Measurements from ENCODE around the gene MLIP.
"Not testable (repeated sequence)": the region's sequence is repeated elsewhere in the genome, so short reads cannot be mapped to it uniquely, and the experiment has no call there.

Gene MLIP

DNA sequence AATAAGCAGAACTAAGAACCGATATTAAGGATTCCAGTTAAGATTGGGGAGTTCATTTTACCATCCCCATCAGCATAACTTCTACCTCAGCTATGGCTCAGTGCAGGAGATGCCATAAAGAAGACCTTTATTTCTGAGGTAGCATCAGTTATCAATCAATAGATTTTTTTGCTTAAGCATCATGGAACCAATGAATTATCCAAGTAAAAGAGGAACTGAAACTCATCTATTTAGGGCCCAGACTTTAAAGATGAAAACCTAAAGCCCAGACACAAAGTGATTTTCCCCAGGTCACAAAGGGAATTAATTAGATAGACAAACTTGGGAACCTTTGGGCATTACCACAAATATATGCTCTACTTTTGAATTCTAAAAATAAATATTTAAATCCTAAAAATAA is 137.8 kb downstream of the MLIP start:
- H3K4ac ChIP-seq (ENCODE audit: low read depth in 1 of 2, low read length in 2 of 2) = no peak overlapping the region
- no peak overlapping the region for H3K23ac ChIP-seq (ENCODE audit: low read length in 2 of 2)
- H2BK120ac ChIP-seq (ENCODE audit: low read depth, low read length) = no peak overlapping the region
- no CpG with 5 or more reads among the region's 1 CpG for WGBS
- no peak overlapping the region for H3K18ac ChIP-seq (ENCODE audit: low read depth in 1 of 2, low read length in 2 of 2)
- H2BK15ac ChIP-seq (ENCODE audit: low read depth, poor library complexity, severe bottlenecking) = no peak overlapping the region
- H3K27me3 ChIP-seq (ENCODE audit: control insufficient read depth in 1 of 2, insufficient read depth in 1 of 2, low read length in 2 of 2) = no peaks in the 10 kb centered on the region
- H2BK5ac ChIP-seq (ENCODE audit: low read depth, low read length, poor library complexity, severe bottlenecking) = no peak overlapping the region
- H4K91ac ChIP-seq (ENCODE audit: low read length) = no peak overlapping the region
- H3K9ac ChIP-seq (ENCODE audit: low read length) = no peak overlapping the region
- no peaks in the 10 kb centered on the region for H3K79me1 ChIP-seq (replicated peaks; ENCODE audit: low read length, poor library complexity, severe bottlenecking)
- H2AFZ ChIP-seq (ENCODE audit: low read depth, low read length) = no peak overlapping the region
- H3K27ac ChIP-seq (ENCODE audit: low read length, poor library complexity, severe bottlenecking) = no peak overlapping the region
- no peaks in the 10 kb centered on the region for H3K36me3 ChIP-seq (ENCODE audit: control insufficient read depth in 1 of 2, insufficient read depth in 2 of 2, low read depth in 1 of 2, low read length in 2 of 2)
- H2AK5ac ChIP-seq (ENCODE audit: low read length, severe bottlenecking) = no peak overlapping the region
- no peaks in the 10 kb centered on the region for H3K4me1 ChIP-seq (ENCODE audit: control insufficient read depth, insufficient read depth, low read depth, low read length)
- H3K9me3 ChIP-seq (ENCODE audit: control insufficient read depth, low read length) = no peaks in the 10 kb centered on the region
- H3K4me3 ChIP-seq (ENCODE audit: insufficient read depth in 1 of 2, low read depth in 1 of 2, low read length in 2 of 2) = no peak overlapping the region
- H4K8ac ChIP-seq (ENCODE audit: low read length) = no peak overlapping the region
- no peak for DNase-seq
- H3K4me2 ChIP-seq (ENCODE audit: low read length, poor library complexity, severe bottlenecking) = no peak overlapping the region
- no peak overlapping the region for H3K14ac ChIP-seq (ENCODE audit: low read length in 2 of 2)
- no peak overlapping the region for H2BK12ac ChIP-seq (ENCODE audit: low read length in 2 of 2)

DNA sequence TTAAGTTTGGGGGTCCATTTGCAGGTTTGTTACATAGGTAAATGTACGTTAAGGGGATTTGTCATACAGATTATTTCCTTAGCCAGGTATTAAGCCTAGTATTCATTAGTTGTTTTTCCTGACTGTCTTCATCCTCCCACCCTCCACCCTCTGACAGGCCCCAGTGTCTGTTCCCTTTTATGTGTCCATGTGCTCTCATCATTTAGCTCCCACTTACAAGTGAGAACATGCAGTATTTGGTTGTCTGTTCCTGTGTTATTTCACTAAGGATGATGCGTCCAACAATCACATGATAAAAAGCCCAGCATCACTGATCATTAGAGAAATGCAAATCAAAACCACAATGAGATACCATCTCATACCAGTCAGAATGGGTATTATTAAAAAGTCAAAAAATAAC is 138.6 kb downstream of the MLIP start:
- not testable (repeated sequence) for H2BK120ac ChIP-seq (ENCODE audit: low read depth, low read length); H3K4me3 ChIP-seq (ENCODE audit: insufficient read depth in 1 of 2, low read depth in 1 of 2, low read length in 2 of 2); H3K27me3 ChIP-seq (ENCODE audit: control insufficient read depth in 1 of 2, insufficient read depth in 1 of 2, low read length in 2 of 2); H4K8ac ChIP-seq (ENCODE audit: low read length); H2AFZ ChIP-seq (ENCODE audit: low read depth, low read length); H3K79me1 ChIP-seq (replicated peaks; ENCODE audit: low read length, poor library complexity, severe bottlenecking); H2BK12ac ChIP-seq (ENCODE audit: low read length in 2 of 2); H3K14ac ChIP-seq (ENCODE audit: low read length in 2 of 2); H3K9ac ChIP-seq (ENCODE audit: low read length); H3K27ac ChIP-seq (ENCODE audit: low read length, poor library complexity, severe bottlenecking); H3K23ac ChIP-seq (ENCODE audit: low read length in 2 of 2); H2BK5ac ChIP-seq (ENCODE audit: low read depth, low read length, poor library complexity, severe bottlenecking); H2AK5ac ChIP-seq (ENCODE audit: low read length, severe bottlenecking); H3K9me3 ChIP-seq (ENCODE audit: control insufficient read depth, low read length); DNase-seq; H3K4ac ChIP-seq (ENCODE audit: low read depth in 1 of 2, low read length in 2 of 2); H4K91ac ChIP-seq (ENCODE audit: low read length); H3K36me3 ChIP-seq (ENCODE audit: control insufficient read depth in 1 of 2, insufficient read depth in 2 of 2, low read depth in 1 of 2, low read length in 2 of 2); H3K4me1 ChIP-seq (ENCODE audit: control insufficient read depth, insufficient read depth, low read depth, low read length); H3K18ac ChIP-seq (ENCODE audit: low read depth in 1 of 2, low read length in 2 of 2); H2BK15ac ChIP-seq (ENCODE audit: low read depth, poor library complexity, severe bottlenecking); H3K4me2 ChIP-seq (ENCODE audit: low read length, poor library complexity, severe bottlenecking)
- WGBS = 80% methylated on average over 1 of the region's 2 CpGs

- H3K23ac ChIP-seq (ENCODE audit: low read length in 2 of 2) = no peak overlapping the region
- H3K4me2 ChIP-seq (ENCODE audit: low read length, poor library complexity, severe bottlenecking) = no peak overlapping the region
- H3K79me1 ChIP-seq (replicated peaks; ENCODE audit: low read length, poor library complexity, severe bottlenecking) = no peaks in the 10 kb centered on the region
- no peak overlapping the region for H2BK120ac ChIP-seq (ENCODE audit: low read depth, low read length)
- no peak overlapping the region for H4K8ac ChIP-seq (ENCODE audit: low read length)
- no peak overlapping the region for H3K9ac ChIP-seq (ENCODE audit: low read length)
- H4K91ac ChIP-seq (ENCODE audit: low read length) = no peak overlapping the region
- H3K4me3 ChIP-seq (ENCODE audit: insufficient read depth in 1 of 2, low read depth in 1 of 2, low read length in 2 of 2) = no peak overlapping the region
- H2BK12ac ChIP-seq (ENCODE audit: low read length in 2 of 2) = no peak overlapping the region
- H3K4me1 ChIP-seq (ENCODE audit: control insufficient read depth, insufficient read depth, low read depth, low read length) = no peaks in the 10 kb centered on the region
- no peaks in the 10 kb centered on the region for H3K36me3 ChIP-seq (ENCODE audit: control insufficient read depth in 1 of 2, insufficient read depth in 2 of 2, low read depth in 1 of 2, low read length in 2 of 2)
- H3K4ac ChIP-seq (ENCODE audit: low read depth in 1 of 2, low read length in 2 of 2) = no peak overlapping the region
- no peak overlapping the region for H3K14ac ChIP-seq (ENCODE audit: low read length in 2 of 2)
- no peak overlapping the region for H2AFZ ChIP-seq (ENCODE audit: low read depth, low read length)
- H2BK5ac ChIP-seq (ENCODE audit: low read depth, low read length, poor library complexity, severe bottlenecking) = no peak overlapping the region
- no peak overlapping the region for H2AK5ac ChIP-seq (ENCODE audit: low read length, severe bottlenecking)
- no peak for DNase-seq
- no peak overlapping the region for H3K27ac ChIP-seq (ENCODE audit: low read length, poor library complexity, severe bottlenecking)
- WGBS = no CpG with 5 or more reads among the region's 1 CpG
- H3K27me3 ChIP-seq (ENCODE audit: control insufficient read depth in 1 of 2, insufficient read depth in 1 of 2, low read length in 2 of 2) = no peaks in the 10 kb centered on the region
- no peak overlapping the region for H2BK15ac ChIP-seq (ENCODE audit: low read depth, poor library complexity, severe bottlenecking)
- no peak overlapping the region for H3K18ac ChIP-seq (ENCODE audit: low read depth in 1 of 2, low read length in 2 of 2)
- no peaks in the 10 kb centered on the region for H3K9me3 ChIP-seq (ENCODE audit: control insufficient read depth, low read length)
Observed at GRCh38 chr6:54252496-54252895, 141.3 kb downstream of the MLIP start.

DNA sequence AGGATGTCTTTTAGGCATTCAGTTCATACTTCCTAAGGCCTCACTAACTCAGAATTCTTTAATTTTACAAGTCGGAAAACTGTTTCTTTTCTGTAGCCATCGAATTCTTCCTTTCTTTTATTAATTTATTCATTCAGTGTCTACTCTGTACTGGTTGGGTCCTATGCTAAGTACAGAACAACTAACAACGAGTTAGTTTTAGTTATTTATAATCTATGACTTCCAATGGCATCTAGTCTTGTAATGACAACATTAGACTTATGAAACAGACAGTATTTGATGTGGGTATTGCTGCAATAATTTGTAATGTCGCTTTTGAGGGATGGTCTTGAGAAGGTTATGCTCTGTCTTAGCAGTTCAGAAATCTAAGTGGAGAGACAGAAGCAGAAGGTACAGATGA is 141.7 kb downstream of the MLIP start:
- Histone ChIP-seq H3K4me3 (ENCODE audit: insufficient read depth in 1 of 2, low read depth in 1 of 2, low read length in 2 of 2) (no peak overlapping the region), H3K9ac (ENCODE audit: low read length) (no peak overlapping the region), H3K36me3 (ENCODE audit: control insufficient read depth in 1 of 2, insufficient read depth in 2 of 2, low read depth in 1 of 2, low read length in 2 of 2) (no peaks in the 10 kb centered on the region), H2BK15ac (ENCODE audit: low read depth, poor library complexity, severe bottlenecking) (no peak overlapping the region), H3K27me3 (ENCODE audit: control insufficient read depth in 1 of 2, insufficient read depth in 1 of 2, low read length in 2 of 2) (no peaks in the 10 kb centered on the region), H3K4me2 (ENCODE audit: low read length, poor library complexity, severe bottlenecking) (no peak overlapping the region), H4K91ac (ENCODE audit: low read length) (no peak overlapping the region), H2AFZ (ENCODE audit: low read depth, low read length) (no peak overlapping the region), H3K4ac (ENCODE audit: low read depth in 1 of 2, low read length in 2 of 2) (no peak overlapping the region), H3K23ac (ENCODE audit: low read length in 2 of 2) (no peak overlapping the region), H2BK12ac (ENCODE audit: low read length in 2 of 2) (no peak overlapping the region), H3K4me1 (ENCODE audit: control insufficient read depth, insufficient read depth, low read depth, low read length) (no peaks in the 10 kb centered on the region), H2BK5ac (ENCODE audit: low read depth, low read length, poor library complexity, severe bottlenecking) (no peak overlapping the region), H3K9me3 (ENCODE audit: control insufficient read depth, low read length) (no peaks in the 10 kb centered on the region), H2BK120ac (ENCODE audit: low read depth, low read length) (no peak overlapping the region), H3K79me1 (replicated peaks; ENCODE audit: low read length, poor library complexity, severe bottlenecking) (no peaks in the 10 kb centered on the region), H3K18ac (ENCODE audit: low read depth in 1 of 2, low read length in 2 of 2) (no peak overlapping the region), H4K8ac (ENCODE audit: low read length) (no peak overlapping the region), H3K27ac (ENCODE audit: low read length, poor library complexity, severe bottlenecking) (no peak overlapping the region), H3K14ac (ENCODE audit: low read length in 2 of 2) (no peak overlapping the region), H2AK5ac (ENCODE audit: low read length, severe bottlenecking) (no peak overlapping the region)
- DNase-seq = no peak
- WGBS = 94% methylated on average over 1 of the region's 4 CpGs
